KG1 (cell line): ENCODE results near the gene SERTAD3.
A peak's percentile ranks its signal among the peaks of the same experiment; 100 is the strongest.
"Not testable (repeated sequence)": the region's sequence is repeated elsewhere in the genome, so short reads cannot be mapped to it uniquely, and the experiment has no call there.

ENCODE experiments used
- DNase-seq: peaks from one replicate; lab custom pipeline; 2025; lab: John Stamatoyannopoulos, UW

The SERTAD3 gene

GRCh38 chr19:40457953-40458596 is 13.9 kb upstream of the SERTAD3 start:
- no peak for DNase-seq

DNA sequence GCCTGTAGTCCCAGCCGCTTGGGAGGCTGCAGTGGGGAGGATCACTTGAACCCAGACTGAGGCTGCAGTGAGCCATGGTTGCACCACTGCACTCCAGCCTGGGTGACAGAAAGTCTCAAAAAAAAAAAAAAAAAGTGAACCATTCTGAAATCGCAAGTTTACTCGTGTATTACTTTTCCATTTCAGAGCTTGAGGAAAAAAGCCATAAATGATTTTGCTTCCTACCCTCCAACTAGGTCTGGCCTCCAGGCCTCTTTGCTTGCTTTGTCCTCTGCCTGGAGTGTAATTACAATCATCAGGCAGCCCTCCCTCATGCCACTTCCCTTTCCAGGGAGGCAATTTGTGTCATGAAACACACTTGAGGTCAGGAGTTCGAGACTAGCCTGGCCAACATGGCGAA is 12.9 kb upstream of the SERTAD3 start:
- DNase-seq, result no peak

- not testable (repeated sequence) for DNase-seq
Observed at GRCh38 chr19:40453943-40454342, 9.8 kb upstream of the SERTAD3 start.

- no peak for DNase-seq
Observed at GRCh38 chr19:40453151-40453735, 9.1 kb upstream of the SERTAD3 start.

DNA sequence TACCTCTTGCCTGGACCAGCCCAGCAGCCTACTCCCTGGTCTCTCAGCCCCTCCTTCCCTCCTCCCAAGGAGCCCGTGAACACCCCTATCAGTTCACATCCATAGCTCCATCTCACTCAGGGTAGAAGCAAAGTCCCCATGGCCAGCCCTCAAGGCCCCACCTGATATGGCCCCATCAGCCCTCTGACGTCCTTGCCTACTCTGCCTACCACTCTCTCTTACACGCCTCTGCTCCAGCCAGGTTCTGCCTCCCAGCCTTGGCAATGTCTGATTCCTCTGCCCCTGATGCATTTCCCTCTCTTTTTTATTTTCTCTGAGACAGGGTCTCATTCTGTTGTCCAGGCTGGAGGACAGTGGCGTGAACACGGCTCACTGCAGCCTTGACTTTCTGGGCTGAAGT is 7.9 kb upstream of the SERTAD3 start:
- DNase-seq, result no peak

GRCh38 chr19:40450664-40451063 is 6.5 kb upstream of the SERTAD3 start:
- no peak for DNase-seq

- DNase-seq, result no peak
Observed at GRCh38 chr19:40449506-40449905, 5.4 kb upstream of the SERTAD3 start.

DNA sequence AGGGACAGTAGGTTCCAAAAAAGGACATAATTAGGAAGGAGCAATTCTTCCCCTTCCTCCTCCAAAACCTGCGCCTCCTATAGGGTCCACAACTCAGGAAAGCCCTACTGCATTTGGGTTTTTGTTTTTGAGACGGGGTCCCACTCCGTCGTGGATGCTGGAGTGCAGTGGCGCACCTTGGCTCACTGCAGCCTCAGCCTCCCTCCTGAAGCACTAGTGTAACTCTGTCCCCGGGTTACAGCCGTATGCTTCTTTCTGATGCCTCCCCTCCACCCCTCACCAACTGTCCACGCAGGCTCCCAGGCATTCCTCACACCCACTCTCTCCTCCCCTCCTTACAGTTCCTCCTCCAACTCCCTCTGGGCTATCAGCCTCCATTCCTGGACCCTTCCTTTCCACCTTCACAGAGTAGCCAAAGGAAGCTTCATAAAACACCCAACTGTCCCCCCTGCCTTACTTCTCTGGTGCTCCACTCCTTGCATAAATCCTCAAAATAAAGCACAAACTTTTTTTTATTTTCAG is 2.2 kb upstream of the SERTAD3 start:
- no peak for DNase-seq

DNA sequence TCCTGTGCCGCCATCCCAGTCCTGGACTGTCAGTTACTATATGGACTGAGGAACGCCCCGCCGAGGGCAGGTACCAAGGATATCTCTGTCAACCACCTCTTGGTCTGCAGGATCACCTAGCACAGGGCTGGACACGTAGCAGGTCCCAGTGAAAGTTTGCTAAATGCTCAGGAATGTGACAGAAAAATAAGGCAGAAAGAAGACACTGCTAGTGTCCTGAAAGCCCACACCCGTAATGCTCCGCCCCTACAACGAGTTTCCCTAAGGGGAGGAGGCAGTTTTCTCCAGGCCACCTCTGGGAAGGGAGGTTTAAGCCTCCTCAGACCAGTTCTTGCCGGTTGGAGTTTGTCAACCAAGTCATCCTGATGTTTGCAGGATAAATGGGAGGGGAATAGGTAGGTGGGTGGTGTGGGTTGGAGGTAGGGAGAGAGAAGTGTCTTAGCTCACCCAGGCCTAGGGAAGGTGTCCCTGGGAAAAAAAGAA is 1.7 kb upstream of the SERTAD3 start:
- DNase-seq, result no peak

DNA sequence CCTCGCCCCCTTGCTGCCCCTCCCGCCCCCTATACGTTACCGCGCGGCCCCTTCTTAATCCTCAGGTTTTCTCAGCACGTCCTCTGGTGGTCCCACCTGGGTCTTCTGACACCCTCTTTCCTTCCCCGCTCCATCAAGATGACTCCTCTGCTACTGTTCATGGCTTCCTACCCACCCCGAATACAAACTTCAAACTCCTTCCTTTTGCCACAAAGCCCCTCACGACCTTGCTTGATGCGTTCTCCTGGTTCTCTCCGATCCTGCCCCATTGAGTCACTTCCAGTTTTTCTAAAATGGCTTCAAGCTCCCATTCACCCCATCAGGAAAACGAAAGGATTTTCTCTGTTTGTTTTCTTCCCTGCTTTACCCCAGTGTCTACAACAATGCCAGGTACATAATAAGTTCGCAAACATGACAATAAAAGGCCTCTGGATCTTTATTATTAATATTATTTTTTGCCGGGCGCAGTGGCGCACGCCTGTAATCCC is 734 bp upstream of the SERTAD3 start:
- DNase-seq, result no peak

DNA sequence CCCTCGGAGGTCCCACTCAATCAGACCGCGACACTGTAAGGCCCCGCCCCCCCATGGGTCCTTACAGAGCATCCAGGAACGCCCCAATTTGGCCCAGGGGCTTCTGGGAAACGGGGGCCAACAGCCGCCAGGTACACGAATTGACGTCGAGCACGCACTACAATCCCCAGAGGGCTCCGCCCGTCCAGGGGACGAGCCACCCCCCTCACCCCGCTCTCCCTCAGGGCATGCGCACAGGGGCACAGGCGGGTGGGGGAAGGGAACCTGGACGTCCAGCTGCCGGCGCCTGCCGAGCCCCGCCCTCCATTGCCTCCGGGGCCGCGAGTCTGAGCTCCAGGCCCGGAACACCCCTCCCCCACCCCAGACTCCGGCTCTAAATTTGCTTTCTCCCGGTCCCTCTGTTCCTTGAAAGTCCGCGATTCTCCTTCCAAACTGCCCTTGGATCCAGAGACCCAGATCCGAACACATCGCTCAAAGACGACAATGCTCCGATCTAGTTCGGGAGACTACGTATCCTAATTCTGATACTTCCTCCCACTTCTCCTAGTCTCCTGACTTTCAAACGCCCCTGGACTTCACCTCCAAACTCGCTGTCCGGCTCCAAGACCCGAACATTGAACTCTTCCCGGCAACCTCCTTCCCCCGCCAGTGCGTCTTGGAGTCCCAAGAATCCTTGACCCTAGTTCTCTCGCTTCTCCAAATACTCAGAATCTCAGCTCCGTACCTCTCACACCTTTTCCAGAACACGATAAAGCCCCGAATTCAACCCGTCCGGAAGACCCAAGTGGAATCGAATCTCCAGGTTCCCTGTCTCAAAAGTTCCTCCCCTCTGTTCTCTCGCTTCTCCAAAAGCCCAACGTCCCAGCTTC is 770 bp downstream of the SERTAD3 start:
- DNase-seq, result peak; percentile 96

DNA sequence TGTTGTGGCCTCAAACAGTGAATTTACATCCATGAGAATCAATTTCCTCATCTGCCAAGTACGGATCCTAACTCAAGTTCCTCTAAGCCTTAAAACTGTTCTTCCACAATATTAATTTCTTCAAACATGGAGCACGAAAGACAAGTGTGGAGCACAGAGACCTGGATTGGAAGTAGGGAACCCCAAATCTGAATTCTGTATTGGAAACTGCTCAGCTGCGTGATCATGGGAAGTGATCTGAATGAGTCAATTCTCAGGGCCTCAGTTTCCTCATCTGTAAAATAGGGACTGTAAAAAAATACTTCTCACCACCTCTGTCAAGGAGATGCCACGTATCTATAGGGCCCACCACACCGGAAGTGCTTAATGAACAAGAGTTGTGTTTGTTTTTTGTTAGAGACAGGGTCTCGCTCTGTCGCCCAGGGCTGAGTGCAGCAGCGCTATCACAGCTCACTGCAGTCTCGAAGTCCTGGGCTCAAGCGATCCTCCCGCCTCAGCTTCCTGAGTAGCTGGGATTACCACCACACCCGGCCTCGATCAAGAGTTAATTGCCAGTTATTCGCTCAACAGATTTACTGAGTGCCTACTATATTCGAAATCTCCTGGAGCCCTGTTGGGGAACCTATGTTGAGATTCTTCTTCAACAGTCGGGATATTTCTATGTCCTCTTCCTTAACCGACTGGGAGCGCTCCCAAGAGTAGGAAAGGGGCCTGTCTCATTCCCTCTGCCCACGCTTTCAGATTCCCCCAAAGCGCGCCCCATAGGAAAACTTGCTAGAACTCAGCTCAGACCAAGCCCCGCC is 1.6 kb downstream of the SERTAD3 start:
- DNase-seq, result no peak

DNA sequence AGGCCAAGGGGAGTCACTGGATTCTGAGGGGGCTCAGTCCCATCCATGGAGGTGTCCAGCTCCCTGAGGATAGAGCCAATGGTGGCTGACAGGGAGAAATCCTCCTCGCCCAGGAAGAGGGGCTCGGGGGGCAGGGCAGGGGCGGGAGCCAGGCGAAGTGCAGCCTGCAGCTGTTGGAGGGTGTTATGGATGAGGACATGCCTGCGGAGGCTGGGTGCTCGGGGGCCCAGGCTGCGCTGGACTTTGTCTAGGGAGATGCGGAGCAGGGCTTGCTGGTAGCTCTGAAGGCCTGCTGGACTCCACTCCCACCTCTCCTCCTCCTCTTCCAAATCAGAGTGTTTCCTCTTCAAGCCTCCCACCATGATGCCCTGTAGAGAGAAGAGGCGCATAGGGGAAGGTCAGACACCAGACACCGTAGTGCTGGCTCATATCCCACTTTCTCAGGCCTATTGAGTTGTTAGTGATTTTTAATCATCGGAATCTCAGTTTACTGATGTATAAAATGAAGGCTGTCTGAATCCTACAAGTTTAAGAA is 2.3 kb downstream of the SERTAD3 start:
- no peak for DNase-seq

GRCh38 chr19:40438284-40438683 is 5.9 kb downstream of the SERTAD3 start:
- no peak for DNase-seq

DNA sequence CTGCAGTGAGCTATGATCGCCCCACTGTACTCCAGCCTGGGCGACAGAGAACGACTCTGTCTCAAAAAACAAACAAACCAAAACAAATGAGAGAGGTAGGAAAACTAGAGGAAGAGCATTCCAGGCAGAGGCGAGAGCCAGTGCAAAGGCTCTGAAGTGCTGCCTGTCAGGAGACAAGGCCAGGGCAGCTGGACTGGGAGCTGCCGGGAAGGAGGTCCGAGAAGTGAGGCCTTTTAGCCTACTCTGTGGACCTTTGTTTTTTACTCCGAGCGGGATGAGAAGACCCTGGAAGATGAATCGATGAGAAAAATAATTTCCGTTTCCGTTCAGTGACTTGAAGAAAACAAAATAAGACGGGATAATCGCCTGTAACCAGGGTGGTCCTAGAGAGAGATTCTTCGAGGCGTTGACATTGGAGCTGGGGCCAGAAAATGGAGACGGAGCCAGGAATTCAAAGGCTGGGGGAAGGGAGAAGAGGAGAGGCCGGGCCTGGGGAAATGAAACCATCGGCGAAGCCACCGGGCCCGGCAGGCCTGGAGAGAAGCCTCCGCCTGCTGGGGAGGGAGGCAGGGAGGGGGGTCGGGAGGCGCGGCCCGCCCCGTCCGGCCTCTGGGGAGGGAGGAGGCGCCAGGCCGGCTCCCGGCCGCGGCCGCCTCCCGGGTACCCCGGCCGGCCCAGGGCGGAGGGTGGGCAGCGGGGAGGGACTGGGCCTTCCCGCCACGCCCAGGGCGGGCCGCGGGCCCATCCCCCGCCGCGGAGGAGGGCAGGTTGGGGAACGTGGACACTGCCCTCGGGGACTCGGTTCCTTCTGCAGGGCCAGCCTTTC is 10.5 kb downstream of the SERTAD3 start:
- no peak for DNase-seq

- DNase-seq, result not testable (repeated sequence)
Observed at GRCh38 chr19:40432760-40433159, 11.4 kb downstream of the SERTAD3 start.

- no peak for DNase-seq
Observed at GRCh38 chr19:40431698-40432097, 12.4 kb downstream of the SERTAD3 start.

GRCh38 chr19:40430242-40430641 is 13.9 kb downstream of the SERTAD3 start:
- not testable (repeated sequence) for DNase-seq

DNA sequence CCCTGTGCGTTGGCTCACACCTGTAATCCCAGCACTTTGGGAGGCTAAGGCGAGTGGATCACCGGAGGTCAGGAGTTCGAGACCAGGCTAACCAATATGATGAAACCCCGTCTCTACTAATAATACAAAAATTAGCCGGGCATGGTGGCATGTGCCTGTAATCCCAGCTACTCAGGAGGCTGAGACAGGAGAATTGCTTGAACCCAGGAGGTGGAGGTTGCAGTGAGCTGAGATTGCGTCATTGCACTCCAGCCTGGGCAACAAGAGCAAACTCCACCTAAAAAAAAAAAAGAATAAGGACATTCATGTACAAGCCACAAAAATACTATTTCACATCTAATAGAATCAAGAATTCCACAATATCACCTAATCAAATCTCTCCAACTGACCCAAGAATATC is 15.9 kb downstream of the SERTAD3 start:
- not testable (repeated sequence) for DNase-seq

DNA sequence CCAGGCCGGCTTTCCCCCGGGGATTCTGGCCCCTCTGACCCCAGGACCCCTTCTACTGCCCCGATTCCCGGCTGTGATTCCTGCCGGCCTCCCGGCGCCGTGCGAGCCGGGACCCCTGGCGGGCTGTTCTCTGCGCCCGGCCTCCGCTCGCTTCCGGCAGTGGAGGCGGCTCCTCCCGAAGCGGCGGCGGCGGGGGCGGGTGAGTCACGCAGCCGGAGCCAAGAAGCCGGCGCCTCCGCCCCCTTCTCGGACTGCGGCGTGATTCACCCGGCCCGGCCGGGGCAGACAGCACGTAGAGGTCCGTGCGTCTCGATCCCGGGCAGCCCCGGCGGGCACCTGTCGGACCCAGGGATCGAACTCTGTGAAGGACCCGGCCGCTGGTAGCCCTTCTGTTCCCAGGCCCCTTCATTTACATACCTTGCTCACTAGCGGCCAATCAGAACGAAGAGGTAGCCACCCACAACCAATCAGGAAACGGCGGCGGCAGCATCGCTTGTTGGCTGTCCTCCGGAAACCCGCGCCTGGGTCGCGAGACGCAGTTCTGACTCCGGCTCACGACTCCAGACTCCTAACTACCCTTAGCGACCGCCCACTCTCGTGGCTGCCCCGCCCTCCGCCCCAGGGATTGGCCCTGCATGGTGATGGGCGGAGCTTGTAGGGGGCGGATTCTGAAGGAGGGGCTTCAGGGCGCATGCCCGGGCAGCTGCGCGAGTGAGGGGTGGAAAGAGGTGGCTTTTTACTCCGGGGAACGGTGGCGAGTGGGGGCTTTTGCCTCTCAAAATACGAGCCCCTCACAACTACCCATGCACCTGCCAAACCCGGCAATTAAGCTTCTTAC is 18.5 kb downstream of the SERTAD3 start, which contains the start of gene SERTAD1:
SERTAD1 (minus strand) TSS at position 543 of the 838 bp plus-strand sequence. CDS start 2,446 bp downstream, outside the sequence.
- peak; percentile 97 for DNase-seq
